Skeletal muscle cell (primary cell): ENCODE data around the gene OTOGL.
A peak's percentile ranks its signal among the peaks of the same experiment; 100 is the strongest.
"Not testable (repeated sequence)": the region's sequence is repeated elsewhere in the genome, so short reads cannot be mapped to it uniquely, and the experiment has no call there.

Source experiments
- DNase-seq: peaks from one replicate; pipeline ENCODE4 v3.0.0-alpha.2; 2010; ENCODE audit warnings: low read depth
- H3K4me3 ChIP-seq: 2 replicates; pipeline ENCODE4 v1.5.1; 2011; ENCODE audit warnings: low read depth, mild to moderate bottlenecking, control low read depth, low read length, moderate library complexity

Gene OTOGL

DNA sequence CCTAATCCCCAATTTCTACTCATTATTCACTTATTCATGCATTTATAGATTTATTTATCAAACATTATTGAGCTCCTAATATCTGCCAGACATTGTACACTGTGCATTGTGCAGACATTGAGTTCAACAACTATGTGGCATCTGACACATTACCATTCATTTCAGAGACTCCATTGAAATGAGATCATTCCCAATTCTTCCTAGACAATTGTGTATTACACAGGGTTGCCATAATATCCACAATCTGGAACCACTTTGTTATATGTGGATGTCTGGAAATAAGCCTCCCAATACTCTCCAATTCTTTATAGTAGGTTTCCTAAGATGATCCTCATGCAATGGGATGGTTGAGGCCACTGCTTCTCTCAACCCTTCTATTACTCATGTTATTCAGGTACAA, 165.0 kb downstream of the OTOGL start:
- H3K4me3 ChIP-seq, result no peak overlapping the region
- DNase-seq, result no peak

DNA sequence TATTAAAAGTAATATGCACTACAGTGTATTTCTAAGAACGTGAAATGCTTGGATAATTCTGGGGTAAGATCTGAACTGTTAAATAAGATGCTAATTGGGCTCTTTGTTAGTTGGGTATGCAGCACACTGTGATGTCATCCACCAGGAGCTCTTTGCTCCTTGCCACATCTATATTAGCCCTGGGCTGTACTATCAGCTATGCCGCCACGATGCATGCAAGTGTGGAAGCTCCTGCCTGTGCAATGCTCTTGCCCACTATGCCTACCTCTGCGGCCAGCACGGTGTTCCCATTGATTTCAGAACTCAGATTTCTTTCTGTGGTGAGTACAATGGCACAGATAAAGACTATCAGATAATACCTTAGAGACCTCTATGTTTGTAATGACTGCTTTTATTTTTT, 165.6 kb downstream of the OTOGL start:
- no peak overlapping the region for H3K4me3 ChIP-seq
- no peak for DNase-seq

DNA sequence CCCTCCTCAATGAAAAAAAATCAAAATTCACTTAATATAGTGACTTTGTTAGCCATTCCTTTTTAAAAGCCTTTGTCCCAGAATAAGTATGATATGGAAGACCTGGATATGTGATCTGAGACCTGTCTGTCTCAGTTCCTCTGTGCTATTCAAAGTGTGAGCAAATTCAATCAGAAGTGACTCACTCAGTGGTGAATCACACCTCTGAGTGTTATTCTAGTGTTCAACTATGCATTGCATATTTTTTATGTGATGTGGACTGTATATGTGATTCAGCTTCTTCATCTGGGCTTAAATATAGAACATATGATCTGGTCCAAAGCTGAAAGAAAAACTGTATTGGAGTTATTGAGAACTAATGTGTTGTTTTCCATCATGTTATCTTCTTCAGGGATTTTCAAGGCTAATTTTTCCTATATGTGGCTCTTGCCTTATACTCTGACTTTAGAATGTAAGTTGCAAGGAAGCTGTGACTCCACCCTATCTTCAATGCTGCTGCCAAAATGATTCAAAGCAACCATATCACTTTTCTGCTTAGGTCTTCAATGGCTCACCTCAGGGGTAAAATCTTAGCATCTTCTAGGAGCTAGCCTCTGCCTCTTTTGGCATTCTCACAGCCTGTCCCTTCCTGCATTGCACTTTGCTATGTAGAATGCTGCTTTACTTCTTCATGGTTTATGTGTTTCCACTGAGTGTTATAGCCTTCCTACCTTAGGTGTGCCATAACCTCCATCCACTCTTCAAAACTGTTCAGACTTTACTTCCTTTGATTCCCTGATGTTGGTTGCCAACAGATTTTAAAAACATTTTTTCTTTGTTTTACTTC, 169.8 kb downstream of the OTOGL start:
- H3K4me3 ChIP-seq, result no peak overlapping the region
- DNase-seq, result peak; percentile 61

DNA sequence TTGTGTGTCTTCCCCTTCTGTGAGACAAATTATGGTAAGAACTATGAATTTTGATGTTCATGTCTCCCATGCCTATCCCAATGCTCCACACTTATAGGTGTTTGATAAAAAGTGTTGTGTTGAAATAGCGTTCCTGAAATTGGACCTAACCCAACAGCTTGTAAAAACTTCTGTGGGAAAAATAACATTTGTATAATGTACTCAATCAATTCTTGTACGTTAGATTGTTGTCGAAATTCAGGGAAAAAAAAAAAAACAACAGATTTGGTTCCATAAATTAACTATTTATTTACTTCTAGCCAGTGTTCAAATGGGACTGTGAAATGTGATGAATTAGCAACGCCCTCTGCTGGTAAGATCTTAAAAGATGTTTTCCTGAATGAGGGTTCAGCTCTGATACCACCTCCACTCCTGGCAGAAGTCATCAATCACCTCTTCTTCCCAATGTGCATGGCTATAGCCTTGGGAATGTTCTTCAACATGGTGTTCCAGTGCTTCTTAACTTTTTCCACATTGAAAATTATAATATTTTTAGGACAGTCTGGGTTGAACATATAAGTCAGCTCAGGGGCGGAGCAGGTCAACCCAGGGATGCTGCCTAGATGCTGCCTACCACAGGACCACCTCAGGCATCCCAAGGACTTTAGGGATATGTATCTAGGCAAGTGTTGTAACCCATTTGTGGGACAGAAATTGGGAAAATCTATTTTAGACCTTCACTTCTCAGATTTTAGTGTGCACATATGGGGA, 170.6 kb downstream of the OTOGL start:
- H3K4me3 ChIP-seq, result no peak overlapping the region
- no peak for DNase-seq

DNA sequence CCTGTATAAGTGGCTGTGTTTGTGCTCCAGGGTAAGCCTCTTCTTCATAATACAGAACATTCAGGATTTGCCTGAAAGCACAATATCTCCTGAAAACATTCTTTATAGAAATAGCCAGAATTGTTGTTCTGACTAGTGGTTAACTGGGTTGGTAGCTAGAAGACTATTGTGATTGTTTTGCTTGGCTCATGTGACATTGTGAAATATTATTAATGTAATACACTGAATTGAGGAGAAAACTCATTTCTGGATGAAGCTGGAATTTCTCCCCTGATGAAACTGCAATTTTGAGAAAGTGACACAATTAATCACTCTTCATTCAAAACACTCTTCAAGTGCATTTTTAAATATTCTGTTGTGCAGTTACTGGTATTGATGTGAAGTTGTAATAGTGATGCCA, 172.4 kb downstream of the OTOGL start:
- DNase-seq, result no peak
- no peak overlapping the region for H3K4me3 ChIP-seq

DNA sequence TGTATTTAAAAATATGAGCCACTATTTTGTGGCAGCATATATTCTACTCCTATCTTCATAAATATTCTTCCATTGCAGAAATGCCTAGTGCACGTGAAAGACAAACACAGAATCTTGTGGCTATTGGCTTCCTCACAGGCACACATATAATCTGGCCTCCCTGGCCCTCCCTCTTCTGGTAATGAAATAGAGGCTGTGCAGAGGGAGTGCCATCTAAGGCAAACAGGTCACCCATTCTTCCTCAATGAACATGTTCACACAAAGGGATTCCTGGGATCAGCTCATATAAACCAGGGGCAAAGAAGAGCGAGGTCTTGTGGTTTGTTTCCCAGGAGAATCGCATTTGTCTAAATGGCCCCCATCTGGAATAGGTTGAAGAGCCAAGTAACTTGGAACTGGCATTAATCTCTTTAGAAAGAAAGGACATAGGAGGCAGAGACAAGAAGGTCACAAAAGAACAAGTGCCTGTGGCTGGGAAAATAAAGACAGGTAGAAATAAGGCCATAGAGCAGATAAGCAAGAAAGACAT, 173.1 kb downstream of the OTOGL start:
- DNase-seq, result no peak
- H3K4me3 ChIP-seq, result no peak overlapping the region

DNA sequence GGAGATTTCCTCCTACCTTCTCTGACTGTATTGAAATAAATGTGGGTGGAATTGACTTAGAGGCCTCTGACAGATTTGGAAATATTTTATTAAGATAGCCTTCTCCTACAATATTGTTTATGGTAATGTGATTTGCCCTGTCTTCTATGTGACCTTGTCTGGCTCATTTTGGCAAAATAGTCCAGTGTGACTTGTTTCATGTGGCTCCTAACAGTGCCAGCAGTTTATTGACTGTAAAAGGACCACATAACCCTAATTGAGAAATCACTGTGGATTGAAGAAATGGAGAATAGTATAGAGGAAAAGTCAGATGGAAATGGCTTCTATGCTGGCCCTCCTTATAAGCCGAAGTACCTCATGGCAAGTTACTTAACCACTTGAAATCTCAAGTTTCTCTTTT, 173.8 kb downstream of the OTOGL start:
- no peak overlapping the region for H3K4me3 ChIP-seq
- DNase-seq, result no peak

DNA sequence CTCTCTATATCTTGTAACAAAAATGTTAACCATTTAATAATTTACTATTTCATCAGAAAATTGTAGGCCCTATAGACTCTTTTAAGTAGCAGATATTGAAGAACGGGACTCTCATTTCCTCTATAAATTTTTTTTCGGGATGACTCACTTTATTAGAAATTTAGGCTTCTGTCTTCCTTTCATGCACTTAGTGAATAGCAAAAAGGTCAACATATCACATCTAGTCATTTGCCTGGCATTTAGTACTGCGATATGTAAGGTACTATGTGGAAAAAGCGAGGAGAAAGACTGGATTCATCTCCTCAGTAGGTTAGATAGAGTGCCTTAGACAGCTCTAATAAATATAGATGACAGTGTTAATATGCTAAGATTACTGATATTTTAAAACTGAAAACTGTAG, 178.4 kb downstream of the OTOGL start:
- no peak overlapping the region for H3K4me3 ChIP-seq
- DNase-seq, result no peak

DNA sequence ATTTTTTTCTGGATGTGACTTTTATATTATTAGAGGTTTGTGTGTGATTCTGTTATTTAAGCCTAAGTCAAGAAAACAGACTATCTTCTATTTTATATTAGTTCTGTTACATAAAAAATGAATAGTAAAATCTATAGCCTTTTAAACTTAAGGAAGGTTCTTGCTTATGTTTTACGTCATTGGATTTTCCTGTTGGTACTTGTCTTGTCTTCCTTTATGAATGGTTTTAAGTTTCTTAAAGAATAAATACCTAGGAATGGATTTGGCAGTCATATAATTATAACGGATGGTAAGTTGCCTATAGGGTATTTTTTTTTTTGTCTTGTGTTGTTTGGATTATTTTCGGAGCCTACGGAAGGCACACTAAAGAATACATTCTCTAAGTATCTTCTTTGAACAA, 182.9 kb downstream of the OTOGL start:
- DNase-seq, result no peak
- H3K4me3 ChIP-seq, result no peak overlapping the region

DNA sequence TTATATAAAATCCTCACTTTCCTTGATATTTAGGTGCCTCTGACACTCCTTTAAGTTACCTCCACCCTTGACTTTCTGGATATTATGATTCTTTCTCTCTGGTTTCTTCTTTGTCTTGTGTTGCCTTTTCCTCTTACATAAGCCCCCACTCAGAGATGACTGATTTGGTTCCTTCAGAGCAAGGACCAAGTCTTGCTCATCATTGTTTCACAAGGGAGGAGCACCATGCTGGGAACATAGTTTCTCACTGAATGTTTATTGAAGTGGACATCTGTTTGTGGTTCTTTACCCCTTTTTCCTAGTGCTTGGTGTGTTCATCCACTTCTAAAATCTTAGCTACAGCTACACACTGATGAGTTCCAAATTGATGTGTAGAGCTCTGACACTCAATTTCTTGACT, 183.4 kb downstream of the OTOGL start:
- H3K4me3 ChIP-seq, result no peak overlapping the region
- DNase-seq, result peak; percentile 39

DNA sequence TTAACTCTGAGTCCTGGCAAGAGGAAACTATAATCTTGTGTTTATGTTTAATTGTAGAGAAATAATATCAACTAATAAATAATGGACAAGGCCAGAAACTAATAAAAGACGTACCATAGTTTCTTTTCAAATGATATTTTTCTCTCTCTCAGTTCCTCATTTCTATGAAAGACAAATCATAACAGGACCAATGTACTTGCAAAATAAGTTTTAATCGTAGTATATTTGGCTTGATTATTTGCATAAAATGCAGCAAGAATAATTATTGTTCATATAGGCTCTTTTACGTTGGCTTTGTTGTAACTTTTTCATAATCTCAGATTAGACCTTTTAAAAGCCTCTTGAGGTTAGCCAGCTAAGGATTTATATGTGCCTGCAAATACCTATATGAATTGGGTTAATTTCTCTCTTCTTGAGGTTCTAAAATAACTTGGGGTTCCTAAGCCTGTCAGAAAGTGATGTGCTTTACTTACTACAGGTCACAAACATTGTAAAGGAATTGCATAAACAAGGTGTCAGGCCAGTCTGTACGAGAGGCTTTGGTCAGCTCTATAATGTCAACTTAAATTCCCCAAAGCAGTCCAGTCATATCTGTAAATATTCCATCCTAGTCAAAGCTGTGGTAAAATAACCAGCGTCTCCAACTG, 191.9 kb downstream of the OTOGL start:
- no peak for DNase-seq
- H3K4me3 ChIP-seq, result no peak overlapping the region

DNA sequence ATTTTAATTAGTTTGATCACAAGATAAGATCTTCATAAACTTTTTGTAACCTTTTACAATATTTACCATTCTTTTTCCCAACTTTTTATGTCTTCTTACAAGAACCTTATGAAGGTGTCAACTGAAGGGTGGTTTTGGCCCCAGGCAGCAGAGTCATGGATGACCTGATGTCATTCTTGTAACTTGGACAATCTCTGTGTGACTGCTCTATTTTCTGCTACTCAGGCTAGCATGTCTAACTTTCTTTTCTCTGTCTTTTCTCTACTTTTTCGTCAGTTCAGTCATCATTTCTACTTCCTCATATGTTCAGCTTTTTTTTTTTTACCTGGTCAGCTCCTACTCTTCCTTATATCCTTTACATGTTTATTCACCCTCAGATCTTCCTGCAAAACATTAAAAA, 194.0 kb downstream of the OTOGL start:
- H3K4me3 ChIP-seq, result no peak overlapping the region
- DNase-seq, result no peak

DNA sequence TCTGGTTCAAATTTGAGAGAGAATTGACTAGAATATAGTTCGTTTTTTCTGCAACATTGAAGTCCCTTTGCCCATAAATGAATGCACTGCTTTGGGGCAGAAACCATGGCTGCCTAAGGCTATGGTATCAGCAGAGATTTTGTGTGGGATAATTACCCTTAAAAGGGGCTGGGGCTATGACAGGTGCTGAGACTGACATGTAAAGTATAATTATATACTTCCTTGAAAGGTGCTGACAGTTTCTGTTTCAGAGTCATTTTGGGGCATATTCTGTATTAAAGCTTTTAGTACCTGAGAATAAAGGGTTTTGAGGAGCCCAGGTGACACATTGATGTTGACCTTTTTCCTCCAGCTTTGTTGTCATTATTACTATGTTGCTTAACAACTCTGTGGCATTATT, 194.4 kb downstream of the OTOGL start:
- no peak overlapping the region for H3K4me3 ChIP-seq
- DNase-seq, result no peak

DNA sequence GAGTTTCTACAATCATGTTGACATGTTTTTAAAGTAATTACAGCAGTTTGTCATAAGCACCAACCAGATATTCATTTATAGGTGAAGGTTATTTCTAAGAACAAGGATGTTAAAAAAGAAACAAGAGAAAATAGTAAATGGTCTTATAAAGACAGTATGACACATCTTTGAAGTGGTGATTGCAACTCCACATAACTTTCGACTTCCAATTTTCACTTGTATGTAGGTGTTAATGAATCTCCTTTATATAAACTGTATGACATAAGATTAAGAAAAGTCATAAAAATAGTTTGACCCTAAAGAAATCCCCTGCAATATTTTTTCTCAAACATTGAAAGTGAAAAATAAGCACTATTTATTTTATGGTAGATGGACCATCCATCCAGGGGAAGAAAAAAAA, 199.9 kb downstream of the OTOGL start:
- no peak overlapping the region for H3K4me3 ChIP-seq
- DNase-seq, result no peak

DNA sequence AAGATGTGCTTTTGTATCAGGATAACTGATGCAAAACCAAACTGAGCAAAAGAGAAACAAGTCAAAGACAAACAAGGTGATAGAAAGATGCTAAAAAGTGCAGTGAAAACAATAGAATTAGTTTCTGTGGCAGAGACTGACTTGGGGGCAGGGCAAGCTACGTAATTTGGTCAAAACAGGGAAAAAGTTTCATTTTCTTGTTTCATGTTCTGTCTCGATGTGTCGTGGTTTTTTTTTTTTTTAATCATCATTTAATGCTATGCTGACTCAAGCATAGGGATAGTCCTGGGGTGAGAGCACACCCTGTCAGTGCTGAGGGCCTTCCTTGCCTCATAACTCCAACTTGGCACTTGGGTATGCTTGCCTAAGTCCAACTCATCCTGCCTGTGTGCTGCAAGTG, 200.6 kb downstream of the OTOGL start:
- H3K4me3 ChIP-seq, result no peak overlapping the region
- no peak for DNase-seq

DNA sequence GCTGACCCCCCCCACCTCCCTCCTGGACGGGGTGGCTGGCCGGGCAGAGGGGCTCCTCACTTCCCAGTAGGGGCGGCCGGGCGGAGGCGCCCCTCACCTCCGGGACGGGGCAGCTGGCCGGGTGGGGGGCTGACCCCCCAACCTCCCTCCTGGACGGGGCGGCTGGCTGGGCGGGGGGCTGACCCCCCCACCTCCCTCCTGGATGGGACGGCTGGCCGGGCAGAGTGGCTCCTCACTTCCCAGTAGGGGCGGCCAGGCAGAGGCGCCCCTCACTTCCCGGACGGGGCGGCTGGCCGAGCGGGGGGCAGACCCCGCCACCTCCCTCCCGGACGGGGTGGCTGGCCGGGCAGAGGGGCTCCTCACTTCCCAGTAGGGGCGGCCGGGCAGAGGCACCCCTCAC, 208.1 kb downstream of the OTOGL start:
- H3K4me3 ChIP-seq, DNase-seq: not testable (repeated sequence)

DNA sequence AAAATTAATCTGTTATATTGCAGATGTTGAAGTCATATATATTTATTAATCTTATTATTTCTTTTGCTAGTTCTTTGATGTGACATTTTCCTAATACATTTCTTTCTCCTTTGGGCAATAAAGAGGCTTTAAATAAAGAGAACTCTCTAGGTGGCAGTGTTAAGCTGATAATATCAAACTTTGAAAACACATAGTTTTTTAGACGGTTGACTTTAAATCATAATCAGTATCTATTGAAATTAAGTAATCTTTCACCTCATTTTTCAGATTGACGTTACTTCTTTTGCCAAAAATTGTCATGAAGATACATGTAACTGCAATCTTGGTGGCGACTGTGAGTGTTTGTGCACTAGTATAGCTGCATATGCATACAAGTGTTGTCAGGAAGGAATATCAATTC, 213.9 kb downstream of the OTOGL start:
- no peak overlapping the region for H3K4me3 ChIP-seq
- DNase-seq, result no peak

DNA sequence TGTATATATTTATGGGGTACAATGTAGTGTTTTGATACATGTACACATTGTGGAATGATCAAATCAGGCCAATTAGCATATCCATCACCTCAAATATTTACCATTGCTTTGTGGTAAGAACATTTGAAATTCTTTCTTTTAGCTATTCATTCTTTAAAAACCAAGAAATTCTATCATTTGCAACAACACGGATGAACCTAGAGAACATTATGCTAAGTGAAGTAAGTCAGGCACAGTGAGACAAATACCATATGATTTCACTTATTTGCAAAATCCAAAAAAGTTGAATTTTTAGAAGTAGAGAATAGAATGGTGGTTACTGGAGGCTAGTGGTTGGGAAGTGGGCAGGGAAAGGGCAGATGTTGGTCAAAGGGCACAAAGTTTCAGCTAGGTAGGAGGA, 215.4 kb downstream of the OTOGL start:
- no peak for DNase-seq
- H3K4me3 ChIP-seq, result no peak overlapping the region

DNA sequence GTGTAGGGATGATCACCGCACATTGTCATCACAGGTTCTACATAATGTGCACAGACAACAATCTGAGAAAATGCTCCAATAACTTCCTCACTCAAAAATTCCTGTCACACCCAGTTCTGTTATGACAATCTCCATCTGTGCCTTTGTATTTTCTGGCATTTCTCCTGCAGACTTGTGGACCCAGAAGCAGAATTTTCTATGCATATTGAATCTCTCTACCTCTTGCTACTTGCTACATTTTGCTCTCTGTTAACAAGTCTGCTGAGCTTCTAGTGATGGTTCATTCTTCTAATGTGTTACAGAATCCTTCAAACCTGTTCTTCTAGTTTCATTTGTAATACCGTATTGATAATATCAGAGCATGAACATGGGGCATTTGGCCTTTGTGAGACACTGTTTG, 216.9 kb downstream of the OTOGL start:
- no peak for DNase-seq
- H3K4me3 ChIP-seq, result no peak overlapping the region

DNA sequence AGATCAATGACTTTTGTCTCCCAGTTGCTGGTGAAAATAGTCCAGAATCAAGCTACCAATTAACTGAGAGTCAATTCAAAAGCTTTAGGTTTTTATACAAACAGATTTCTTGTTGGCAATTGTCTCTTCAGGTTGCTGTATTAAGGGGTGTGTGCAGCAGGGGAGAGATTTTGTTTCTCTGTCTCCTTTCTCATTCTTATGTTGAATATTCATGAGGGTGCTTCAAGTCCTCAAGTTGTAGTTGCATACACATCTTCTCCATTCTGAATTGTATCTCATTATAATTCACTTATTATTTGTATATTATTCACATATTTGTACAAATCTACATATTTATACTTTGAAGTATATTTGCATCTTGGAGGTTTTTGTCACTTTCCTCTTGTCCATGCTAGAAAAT, 218.0 kb downstream of the OTOGL start:
- no peak overlapping the region for H3K4me3 ChIP-seq
- DNase-seq, result no peak
